ENCODE measurements around the gene MBD1. TPM values are rescaled to one million over a fixed set of nuclear protein-coding genes. Genes with fewer than 3 reads are reported as not detected.
"Not testable (repeated sequence)": the region's sequence is repeated elsewhere in the genome, so short reads cannot be mapped to it uniquely, and the experiment has no call there.

MBD1 gene
- total RNA-seq, 6 experiments from 2014 or later = 29.7 to 32.4 (median 30.7) TPM

GRCh38 chr18:50262977-50263376 lies 18.3 kb downstream of the MBD1 start:
- Histone ChIP-seq H3K9me3 (no peaks in the 10 kb centered on the region), H3K4me3 (no peak overlapping the region), H3K4me1 (peaks cover 0 to 5% (median 0%) of the 10 kb centered on the region in 4 donors), H3K27ac (no peak overlapping the region), H3K36me3 (no peaks in the 10 kb centered on the region), H3K27me3 (no peaks in the 10 kb centered on the region)
- DNase-seq (no peak), ATAC-seq (no peak)
- intact Hi-C loops (cut with DNase I) = no loop called here
- no peak for TF ChIP-seq POLR2A (IDR thresholded peaks at IDR 0.05)
- TF ChIP-seq CTCF (IDR thresholded peaks at IDR 0.05) = no peak

- TF ChIP-seq CTCF (IDR thresholded peaks at IDR 0.05) (no peak), POLR2A (IDR thresholded peaks at IDR 0.05) (no peak)
- H3K9me3 ChIP-seq = no peaks in the 10 kb centered on the region
- no peaks in the 10 kb centered on the region for H3K4me1 ChIP-seq
- 64% methylated on average over 3 of the region's 3 CpGs for whole genome bisulfite sequencing (ENCODE audit: insufficient coverage, low coverage, low lambda C conversion rate, missing lambda C conversion rate)
- ATAC-seq (no peak), DNase-seq (no peak)
- H3K27ac ChIP-seq = no peak overlapping the region
- no peaks in the 10 kb centered on the region for H3K27me3 ChIP-seq
- H3K4me3 ChIP-seq = no peak overlapping the region
- intact Hi-C loops (cut with DNase I) = no loop called here
- H3K36me3 ChIP-seq = no peaks in the 10 kb centered on the region
These were observed 30.4 kb downstream of the MBD1 start for GRCh38 chr18:50250935-50251334.

GRCh38 chr18:50249576-50249975 lies 31.7 kb downstream of the MBD1 start:
- intact Hi-C loops (cut with DNase I) = no loop called here
- TF ChIP-seq CTCF (IDR thresholded peaks at IDR 0.05) (no peak), POLR2A (IDR thresholded peaks at IDR 0.05) (no peak)
- Histone ChIP-seq H3K36me3 (no peaks in the 10 kb centered on the region), H3K27ac (no peak overlapping the region), H3K27me3 (no peaks in the 10 kb centered on the region), H3K4me3 (no peak overlapping the region), H3K9me3 (no peaks in the 10 kb centered on the region), H3K4me1 (no peaks in the 10 kb centered on the region)
- ATAC-seq (no peak), DNase-seq (no peak)

GRCh38 chr18:50247561-50247960 lies 33.8 kb downstream of the MBD1 start:
- no peaks in the 10 kb centered on the region for H3K36me3 ChIP-seq
- DNase-seq (no peak), ATAC-seq (peak in 3 of 4 donors; percentile 20 to 60 (median 38))
- no peak for TF ChIP-seq CTCF (IDR thresholded peaks at IDR 0.05)
- TF ChIP-seq POLR2A (IDR thresholded peaks at IDR 0.05) = no peak
- intact Hi-C loops (cut with DNase I) = no loop called here
- no peaks in the 10 kb centered on the region for H3K4me1 ChIP-seq
- H3K9me3 ChIP-seq = no peaks in the 10 kb centered on the region
- no peak overlapping the region for H3K4me3 ChIP-seq
- H3K27me3 ChIP-seq = no peaks in the 10 kb centered on the region
- H3K27ac ChIP-seq = no peak overlapping the region

DNA sequence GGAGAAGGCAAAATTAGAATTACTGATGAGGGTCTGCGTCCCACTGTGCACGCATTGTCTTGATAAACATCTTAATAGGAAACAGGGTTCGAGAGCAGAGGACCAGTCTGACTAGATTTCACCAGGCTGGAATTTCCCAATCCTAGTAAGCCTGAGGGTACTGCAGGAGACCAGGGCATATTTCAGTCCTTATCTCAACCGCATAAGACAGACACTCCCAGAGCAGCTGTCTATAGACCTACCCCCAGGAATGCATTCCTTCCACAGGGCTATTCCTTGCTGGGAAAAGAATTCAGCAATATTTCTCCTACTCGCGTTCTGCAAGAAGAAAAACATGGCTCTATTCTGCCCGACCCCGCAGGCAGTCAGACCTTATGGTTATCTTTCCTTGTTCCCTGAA lies 39.6 kb downstream of the MBD1 start:
- WGBS (ENCODE audit: insufficient coverage, low coverage, low lambda C conversion rate, missing lambda C conversion rate) = 63% methylated on average over 7 of the region's 8 CpGs
- DNase-seq; H3K4me3 ChIP-seq; ATAC-seq; H3K27me3 ChIP-seq; H3K36me3 ChIP-seq; H3K27ac ChIP-seq; H3K9me3 ChIP-seq; intact Hi-C loops (cut with DNase I); H3K4me1 ChIP-seq: not testable (repeated sequence)

Measured in right lobe of liver (tissue), 6 donors.